Testis (tissue), 3 donors: Measurements from ENCODE around the gene SF1. TPM values are rescaled to one million over a fixed set of nuclear protein-coding genes. Genes with fewer than 3 reads are reported as not detected.
A peak's percentile ranks its signal among the peaks of the same experiment; 100 is the strongest.

ENCODE experiments used
- DNase-seq: peaks from one replicate; pipeline ENCODE4 v3.0.0-alpha.2; 2019
- H3K27ac ChIP-seq, 2 donors: fragments of 200-600 bp; sonication (generic); one replicate each; pipeline ENCODE4 v1.5.1; 2019
- H3K27me3 ChIP-seq: fragments of 200-600 bp; sonication (generic); one replicate; pipeline ENCODE4 v1.5.1; 2019
- H3K36me3 ChIP-seq: fragments of 200-600 bp; sonication (generic); one replicate; pipeline ENCODE4 v1.5.1; 2017; ENCODE audit warnings: low read depth; ENCODE audit errors: missing control alignments
- H3K4me1 ChIP-seq: fragments of 200-600 bp; sonication (generic); one replicate; pipeline ENCODE4 v1.5.1; 2019
- H3K4me3 ChIP-seq, 2 donors: fragments of 200-600 bp; sonication (generic); one replicate each; pipeline ENCODE4 v1.5.1; 2017 to 2019
- H3K9me3 ChIP-seq: fragments of 200-600 bp; sonication (generic); one replicate; pipeline ENCODE4 v1.5.1; 2017
- POLR2A ChIP-seq: fragments of 450-650 bp; IDR thresholded peaks from one replicate; pipeline ENCODE4 v1.6.1; 2017; ENCODE audit warnings: antibody characterized with exemption, mild to moderate bottlenecking, moderate library complexity
- WGBS, 2 donors: methylation state at CpG; one replicate each; pipeline ENCODE4 v1.1.5; 2018; 5-methylcytosine and 5-hydroxymethylcytosine counted together
- intact Hi-C: fragments of 100-400 bp; cut with DNase I; formaldehyde crosslinking; loops from one replicate; pipeline ENCODE4 v1.15.1; 2023; ENCODE audit warnings: low total_unique reads
- polyA plus RNA-seq: library from polyadenylated mRNA; stranded (reverse); fragments of 350-450 nt; fragmentation: Illumina TruSeq; extraction: RNeasy Lipid Tissue Mini Kit (QIAGEN cat#74804); gene quantifications from one replicate; pipeline ENCODE4 v1.2.3, GENCODE V29; 2014; ENCODE audit warnings: low read depth, low replicate concordance; ENCODE audit not compliant: insufficient read depth
- total RNA-seq, 2 donors: library from RNA; depleted of rRNA; stranded (reverse); fragments of >200 nt; gene quantifications; one replicate each; pipeline ENCODE4 v1.2.3, GENCODE V29; 2016
- TF ChIP-seq, protein P1 (sequence below), 3 experiments: fragments of 450-650 bp in 2 of 3; fragments of 200-600 bp in 1 of 3; sonication (generic) in 1 of 3; IDR thresholded peaks; one replicate each; pipeline ENCODE4 v1.5.1; 2016 to 2019; ENCODE audit warnings: antibody characterized with exemption in 3 of 3, mild to moderate bottlenecking in 2 of 3, moderate library complexity in 1 of 3

The SF1 gene
- total and polyA plus RNA-seq, 3 donors from 2014 or later, result 431 to 499 (median 455) TPM

DNA sequence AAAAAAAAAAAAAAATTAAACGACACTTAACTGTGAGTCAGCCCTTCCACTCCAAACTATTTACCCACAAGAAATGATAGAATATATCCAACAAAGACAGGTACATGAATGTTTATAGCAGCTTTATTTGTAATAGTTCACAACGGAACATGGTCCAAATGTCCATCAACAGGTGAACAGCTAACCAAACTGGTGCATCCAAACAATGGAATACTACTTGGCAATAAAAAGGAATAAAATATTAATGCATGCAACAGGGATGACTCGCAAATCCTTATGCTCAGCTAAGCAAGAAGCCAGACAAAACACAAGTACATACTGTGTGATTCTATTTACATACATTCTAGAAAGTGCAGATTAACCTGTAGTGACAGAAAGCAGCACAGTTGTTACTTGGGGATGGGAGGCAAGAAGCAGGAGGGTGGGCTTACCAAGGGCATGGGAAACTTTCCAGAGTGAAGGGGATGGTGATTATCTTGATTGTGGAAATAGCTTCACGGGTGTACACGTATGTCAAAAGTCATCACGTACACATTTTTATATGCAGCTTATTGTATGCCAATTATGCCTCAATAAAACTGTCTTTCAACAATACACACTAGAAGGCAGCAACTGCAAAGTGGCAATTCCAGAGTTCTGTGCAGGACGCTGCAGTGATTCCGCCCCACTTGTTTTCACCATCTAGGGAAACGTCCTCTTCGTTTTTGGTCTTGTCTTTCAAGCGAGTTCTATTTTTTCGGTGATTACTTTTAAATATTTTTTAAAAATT is 6.7 kb upstream of the SF1 start:
- Histone ChIP-seq H3K4me3 (no peak overlapping the region), H3K27ac (no peak overlapping the region), H3K9me3 (no peaks in the 10 kb centered on the region), H3K4me1 (no peaks in the 10 kb centered on the region), H3K27me3 (no peaks in the 10 kb centered on the region), H3K36me3 (no peaks in the 10 kb centered on the region)
- intact Hi-C loops, result no loop called here
- TF ChIP-seq, protein P1, sequence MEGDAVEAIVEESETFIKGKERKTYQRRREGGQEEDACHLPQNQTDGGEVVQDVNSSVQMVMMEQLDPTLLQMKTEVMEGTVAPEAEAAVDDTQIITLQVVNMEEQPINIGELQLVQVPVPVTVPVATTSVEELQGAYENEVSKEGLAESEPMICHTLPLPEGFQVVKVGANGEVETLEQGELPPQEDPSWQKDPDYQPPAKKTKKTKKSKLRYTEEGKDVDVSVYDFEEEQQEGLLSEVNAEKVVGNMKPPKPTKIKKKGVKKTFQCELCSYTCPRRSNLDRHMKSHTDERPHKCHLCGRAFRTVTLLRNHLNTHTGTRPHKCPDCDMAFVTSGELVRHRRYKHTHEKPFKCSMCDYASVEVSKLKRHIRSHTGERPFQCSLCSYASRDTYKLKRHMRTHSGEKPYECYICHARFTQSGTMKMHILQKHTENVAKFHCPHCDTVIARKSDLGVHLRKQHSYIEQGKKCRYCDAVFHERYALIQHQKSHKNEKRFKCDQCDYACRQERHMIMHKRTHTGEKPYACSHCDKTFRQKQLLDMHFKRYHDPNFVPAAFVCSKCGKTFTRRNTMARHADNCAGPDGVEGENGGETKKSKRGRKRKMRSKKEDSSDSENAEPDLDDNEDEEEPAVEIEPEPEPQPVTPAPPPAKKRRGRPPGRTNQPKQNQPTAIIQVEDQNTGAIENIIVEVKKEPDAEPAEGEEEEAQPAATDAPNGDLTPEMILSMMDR (IDR thresholded peaks at IDR 0.05), result no peak
- no peak for TF ChIP-seq POLR2A
- no peak for DNase-seq
- 91% methylated on average over 12 of the region's 12 CpGs for WGBS, 2 donors

GRCh38 chr11:64778223-64778472 is 194 bp downstream of the SF1 start:
- DNase-seq, result no peak
- peak overlapping the region; percentile 99 to 100 for H3K27ac ChIP-seq
- H3K27me3 ChIP-seq, result no peaks in the 10 kb centered on the region
- no peaks in the 10 kb centered on the region for H3K9me3 ChIP-seq
- peak overlapping the region; percentile 80 to 99 for H3K4me3 ChIP-seq
- intact Hi-C loops, result no loop called here
- whole genome bisulfite sequencing, 2 donors, result 0% methylated on average over 3 of the region's 28 CpGs; no CpG with 5 or more reads in 1 of the 2 donors
- TF ChIP-seq POLR2A, result no peak
- TF ChIP-seq, protein P1 (IDR thresholded peaks at IDR 0.05), result no peak
- no peaks in the 10 kb centered on the region for H3K36me3 ChIP-seq
- H3K4me1 ChIP-seq, result peaks cover 44% of the 10 kb centered on the region

DNA sequence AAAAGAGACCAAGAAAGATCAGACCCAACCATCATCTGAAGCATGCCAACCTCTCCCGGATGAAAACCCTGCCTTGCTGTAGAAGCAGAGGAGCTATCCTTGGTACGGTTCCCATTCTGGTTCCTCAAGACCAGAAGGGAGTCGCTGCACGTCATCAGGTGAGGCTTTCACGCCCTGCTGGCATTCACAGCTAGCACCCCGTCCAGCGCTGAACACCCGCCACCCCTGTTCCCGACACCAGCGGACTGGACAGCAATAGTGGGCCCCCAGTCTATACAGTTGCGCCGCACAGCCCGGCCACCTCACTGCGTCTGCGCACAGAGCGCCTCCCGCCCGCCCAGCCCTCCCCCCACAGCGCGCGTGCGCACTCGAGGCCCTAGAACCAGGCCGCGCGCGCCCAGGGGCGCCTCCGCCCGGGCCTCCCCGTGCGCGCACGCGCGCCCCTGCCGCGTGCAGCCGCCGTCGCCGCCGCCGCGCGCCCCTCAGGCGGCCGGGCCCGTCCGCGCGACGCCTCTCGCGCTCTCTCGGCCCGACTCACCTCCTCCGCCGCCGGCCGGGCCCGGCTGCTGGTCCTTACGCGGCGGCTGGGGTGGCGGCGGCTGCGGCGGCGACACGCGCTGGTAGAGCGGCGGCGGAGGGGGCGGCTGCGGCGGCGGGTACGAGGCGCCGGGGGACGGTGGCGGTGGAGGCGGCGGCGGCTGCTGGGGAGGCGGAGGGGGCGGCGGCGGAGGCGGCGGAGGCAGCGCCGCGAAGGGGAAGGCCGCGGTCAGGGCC is 706 bp downstream of the SF1 start:
- peaks cover 49% of the 10 kb centered on the region for H3K4me1 ChIP-seq
- WGBS, 2 donors, result 1% methylated on average over 11 to 62 of the region's 98 CpGs
- H3K36me3 ChIP-seq, result no peaks in the 10 kb centered on the region
- intact Hi-C loops, result no loop called here
- no peaks in the 10 kb centered on the region for H3K9me3 ChIP-seq
- TF ChIP-seq POLR2A, result no peak
- TF ChIP-seq, protein P1 (IDR thresholded peaks at IDR 0.05), result no peak
- peak; percentile 87 for DNase-seq
- H3K4me3 ChIP-seq, result peak overlapping the region; percentile 80 to 99
- H3K27me3 ChIP-seq, result no peaks in the 10 kb centered on the region
- H3K27ac ChIP-seq, result peak overlapping the region; percentile 99 to 100

DNA sequence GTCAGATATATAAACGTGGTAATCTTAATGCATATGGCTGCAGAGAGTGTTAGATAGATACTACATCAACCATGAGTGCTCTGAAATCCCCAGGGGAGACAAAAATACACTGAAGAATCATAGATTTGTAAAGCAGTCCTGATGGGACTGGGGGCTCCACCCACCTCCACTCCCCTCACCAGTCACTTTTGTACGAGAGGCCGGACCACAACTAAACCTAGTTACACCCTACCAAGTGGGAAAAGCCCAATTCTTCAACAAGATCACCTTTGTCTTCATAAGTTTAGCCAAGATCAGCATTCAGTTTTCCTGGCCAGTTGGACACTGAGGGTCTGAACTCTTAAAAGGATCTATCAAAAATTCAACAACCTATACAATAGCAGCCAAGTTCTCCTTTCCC is 1.5 kb downstream of the SF1 start:
- H3K27ac ChIP-seq, result peak overlapping the region; percentile 47 to 100
- no peaks in the 10 kb centered on the region for H3K27me3 ChIP-seq
- no peaks in the 10 kb centered on the region for H3K9me3 ChIP-seq
- peaks cover 49% of the 10 kb centered on the region for H3K4me1 ChIP-seq
- TF ChIP-seq, protein P1 (IDR thresholded peaks at IDR 0.05), result no peak
- no peak for TF ChIP-seq POLR2A
- H3K4me3 ChIP-seq, result peak overlapping the region; percentile 75 to 99
- DNase-seq, result no peak
- intact Hi-C loops, result no loop called here
- no peaks in the 10 kb centered on the region for H3K36me3 ChIP-seq
- 6 to 7% methylated on average over 3 of the region's 3 CpGs for WGBS, 2 donors
